ENCODE results near the gene MYL10.

MYL10 gene

DNA sequence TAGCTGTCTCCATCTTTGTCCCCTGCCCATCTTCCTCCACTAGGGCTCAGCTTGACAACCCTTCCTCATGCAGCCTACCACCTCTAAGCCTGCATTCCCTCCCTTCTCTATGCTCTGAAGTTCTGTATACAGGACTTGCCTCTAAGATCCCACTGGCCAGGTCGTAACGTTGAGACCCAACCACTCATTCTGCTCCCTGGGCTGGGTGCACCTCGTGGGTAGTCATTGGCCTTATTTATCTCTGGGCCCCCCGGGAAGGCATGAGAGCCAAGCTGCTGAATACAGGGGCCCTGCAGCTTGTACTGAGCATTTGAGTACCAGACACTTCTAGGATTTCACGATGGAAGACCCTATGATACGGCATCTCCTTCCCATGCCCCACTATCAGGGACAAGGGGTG, 31.2 kb downstream of the MYL10 start:
- TF ChIP-seq CTCF (IDR thresholded peaks at IDR 0.05; ENCODE audit: borderline replicate concordance, insufficient read depth, low read depth, low read length), result no peak

DNA sequence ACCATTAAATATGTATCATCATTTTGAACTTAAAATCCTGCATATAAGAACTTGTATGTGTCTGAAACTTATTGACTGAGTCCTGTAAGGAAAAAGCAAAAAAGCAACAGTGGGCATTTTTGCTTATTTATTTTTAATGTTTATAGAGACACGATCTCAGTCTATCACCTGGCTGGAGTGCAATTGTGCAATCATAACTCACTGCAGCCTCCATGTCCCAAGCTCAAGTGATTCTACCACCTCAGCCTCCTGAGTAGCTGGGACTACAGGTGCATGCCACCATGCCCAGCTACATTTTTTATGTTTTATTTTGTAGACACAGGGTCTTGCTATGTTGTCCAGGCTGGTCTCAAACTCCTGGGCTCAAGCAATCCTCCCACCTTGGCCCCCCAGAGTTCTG, 32.2 kb downstream of the MYL10 start:
- no peak overlapping the region for H3K4me3 ChIP-seq (ENCODE audit: low read depth, low read length)
- TF ChIP-seq CTCF (IDR thresholded peaks at IDR 0.05; ENCODE audit: borderline replicate concordance, insufficient read depth, low read depth, low read length), result no peak

More for the DNA sequence above, 31.2 kb downstream of the MYL10 start:
- H3K4me3 ChIP-seq (ENCODE audit: low read depth, low read length), result no peak overlapping the region

DNA sequence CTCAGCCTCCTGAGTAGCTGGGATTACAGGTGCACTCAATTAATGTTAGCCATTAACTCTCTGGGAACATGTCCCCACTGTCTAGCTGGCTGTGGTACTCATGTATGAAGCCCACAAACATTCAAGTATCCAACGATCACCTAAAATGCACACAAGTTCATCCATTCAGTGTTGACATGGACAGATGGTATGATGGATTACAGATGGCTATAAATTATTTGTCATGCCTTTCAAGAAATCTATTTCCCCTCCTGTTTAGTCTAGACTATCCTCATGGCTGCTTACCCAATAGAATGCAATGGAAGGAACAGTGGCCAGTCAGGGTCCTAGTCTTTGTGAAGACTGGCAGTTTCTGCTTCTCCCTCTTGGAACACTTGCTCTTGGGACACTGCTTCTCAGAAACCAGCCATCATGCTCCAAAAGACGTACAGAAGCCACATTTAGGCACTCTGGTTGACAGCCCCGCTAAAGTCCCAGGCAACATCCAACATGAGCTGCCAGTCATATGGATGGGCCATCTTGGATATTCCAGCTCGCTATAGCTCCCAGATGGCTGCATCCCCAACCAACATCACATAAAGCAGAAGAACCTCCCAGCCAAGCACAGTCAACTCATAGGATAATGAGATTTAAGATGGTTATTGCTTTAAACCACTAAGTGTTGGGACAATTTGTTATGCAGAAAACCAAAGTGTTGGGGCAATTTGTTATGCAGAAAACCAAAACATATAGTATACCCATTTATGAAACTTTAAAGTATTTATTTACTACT, 33.1 kb downstream of the MYL10 start:
- TF ChIP-seq CTCF (IDR thresholded peaks at IDR 0.05; ENCODE audit: borderline replicate concordance, insufficient read depth, low read depth, low read length), result no peak
- H3K4me3 ChIP-seq (ENCODE audit: low read depth, low read length), result no peak overlapping the region

DNA sequence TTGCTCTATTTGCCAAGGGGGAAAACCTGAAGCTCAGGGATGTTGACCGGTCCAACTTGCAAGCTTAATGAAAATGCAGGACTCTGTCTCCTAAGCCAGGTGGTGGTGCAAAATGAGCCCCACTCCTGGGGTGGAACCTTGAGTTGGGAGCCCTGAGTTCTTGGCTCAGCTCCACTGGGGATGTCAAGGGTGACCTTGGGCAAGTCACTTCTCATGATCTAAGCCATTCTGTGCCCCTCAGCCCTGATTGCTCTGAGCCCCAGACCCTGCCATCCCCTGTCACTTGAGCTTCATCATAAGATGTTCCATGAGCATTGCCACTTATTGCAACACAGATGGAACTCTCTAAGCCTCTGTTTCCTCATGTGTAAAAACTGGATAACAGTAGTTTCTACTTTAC, 33.9 kb downstream of the MYL10 start:
- no peak overlapping the region for H3K4me3 ChIP-seq (ENCODE audit: low read depth, low read length)
- TF ChIP-seq CTCF (IDR thresholded peaks at IDR 0.05; ENCODE audit: borderline replicate concordance, insufficient read depth, low read depth, low read length), result no peak

GRCh38 chr7:101594790-101595189, 34.3 kb downstream of the MYL10 start:
- TF ChIP-seq CTCF (IDR thresholded peaks at IDR 0.05; ENCODE audit: borderline replicate concordance, insufficient read depth, low read depth, low read length), result no peak
- no peak overlapping the region for H3K4me3 ChIP-seq (ENCODE audit: low read depth, low read length)

GRCh38 chr7:101593556-101593955, 35.5 kb downstream of the MYL10 start:
- TF ChIP-seq CTCF (IDR thresholded peaks at IDR 0.05; ENCODE audit: borderline replicate concordance, insufficient read depth, low read depth, low read length), result no peak

GRCh38 chr7:101591504-101591903, 37.6 kb downstream of the MYL10 start:
- TF ChIP-seq CTCF (IDR thresholded peaks at IDR 0.05; ENCODE audit: borderline replicate concordance, insufficient read depth, low read depth, low read length), result no peak

More at GRCh38 chr7:101593556-101593955, 35.5 kb downstream of the MYL10 start:
- H3K4me3 ChIP-seq (ENCODE audit: low read depth, low read length), result no peak overlapping the region

More at GRCh38 chr7:101591504-101591903, 37.6 kb downstream of the MYL10 start:
- no peak overlapping the region for H3K4me3 ChIP-seq (ENCODE audit: low read depth, low read length)
